HepG2 (cell line): ENCODE results near the gene KXD1. TPM values are rescaled to one million over a fixed set of nuclear protein-coding genes. Genes with fewer than 3 reads are reported as not detected.
A peak's percentile ranks its signal among the peaks of the same experiment; 100 is the strongest.

ENCODE experiments used
- CAMTA2 ChIP-seq: sonication (generic); formaldehyde crosslinking; IDR thresholded peaks from 2 replicates; pipeline ENCODE4 v1.4.0; 2020; ENCODE audit warnings: mild to moderate bottlenecking, missing genetic modification reagents, borderline replicate concordance
- FOXC1 ChIP-seq: sonication (generic); formaldehyde crosslinking; IDR thresholded peaks from 2 replicates; pipeline ENCODE4 v1.8.0; 2022; ENCODE audit warnings: mild to moderate bottlenecking, missing genetic modification reagents, borderline replicate concordance
- HOXA5 ChIP-seq: sonication (generic); formaldehyde crosslinking; IDR thresholded peaks from 2 replicates; pipeline ENCODE4 v1.4.0; 2020; ENCODE audit warnings: missing genetic modification reagents
- KLF12 ChIP-seq: sonication (generic); formaldehyde crosslinking; IDR thresholded peaks from 2 replicates; pipeline ENCODE4 v1.4.0; 2020; ENCODE audit warnings: missing genetic modification reagents, borderline replicate concordance
- SETDB1 ChIP-seq: sonication (generic); formaldehyde crosslinking; IDR thresholded peaks from 2 replicates; pipeline ENCODE4 v1.5.1; 2020; ENCODE audit warnings: missing genetic modification reagents, mild to moderate bottlenecking, borderline replicate concordance
- SNRNP70 ChIP-seq: fragments of 200-400 bp; formaldehyde crosslinking; IDR thresholded peaks from 2 replicates; pipeline ENCODE4 v1.6.1; 2017; ENCODE audit warnings: mild to moderate bottlenecking, low read depth, low read length, moderate library complexity
- SRSF9 ChIP-seq: fragments of 200-400 bp; formaldehyde crosslinking; IDR thresholded peaks from 2 replicates; pipeline ENCODE4 v1.6.1; 2018; ENCODE audit warnings: borderline replicate concordance, mild to moderate bottlenecking, low read depth, low read length; ENCODE audit not compliant: insufficient read depth, poor library complexity, severe bottlenecking
- TBL1XR1 ChIP-seq: fragments of 150-350 bp; IDR thresholded peaks from 2 replicates; pipeline ENCODE4 v1.6.1; 2014; ENCODE audit warnings: borderline replicate concordance, low read length; ENCODE audit not compliant: partially characterized antibody
- TBP ChIP-seq: sonication (generic); formaldehyde crosslinking; IDR thresholded peaks from 2 replicates; pipeline ENCODE4 v1.5.0; 2020; ENCODE audit warnings: missing genetic modification reagents
- TMF1 ChIP-seq: sonication (generic); formaldehyde crosslinking; IDR thresholded peaks from 2 replicates; pipeline ENCODE4 v1.8.1; 2022; ENCODE audit warnings: low read depth, missing genetic modification reagents
- ZMYM4 ChIP-seq: sonication (generic); formaldehyde crosslinking; IDR thresholded peaks from 2 replicates; pipeline ENCODE4 v1.8.1; 2023; ENCODE audit warnings: mild to moderate bottlenecking, missing genetic modification reagents
- ZNF251 ChIP-seq: sonication (generic); formaldehyde crosslinking; IDR thresholded peaks from 2 replicates; pipeline ENCODE4 v1.9.0; 2021; ENCODE audit warnings: mild to moderate bottlenecking, missing genetic modification reagents
- ZNF501 ChIP-seq: sonication (generic); formaldehyde crosslinking; IDR thresholded peaks from 2 replicates; pipeline ENCODE4 v1.5.1; 2020; ENCODE audit warnings: mild to moderate bottlenecking, moderate library complexity, missing genetic modification reagents
- ZNF740 ChIP-seq: sonication (generic); formaldehyde crosslinking; IDR thresholded peaks from 2 replicates; pipeline ENCODE4 v1.4.0; 2020; ENCODE audit warnings: missing genetic modification reagents
- ZNF766 ChIP-seq: sonication (generic); formaldehyde crosslinking; IDR thresholded peaks from 2 replicates; pipeline ENCODE4 v1.5.0; 2020; ENCODE audit warnings: missing genetic modification reagents, borderline replicate concordance
- ZSCAN5A ChIP-seq: sonication (generic); formaldehyde crosslinking; IDR thresholded peaks from 2 replicates; pipeline ENCODE4 v1.8.0; 2022; ENCODE audit warnings: mild to moderate bottlenecking, missing genetic modification reagents, borderline replicate concordance
- polyA plus RNA-seq, 8 experiments: library from polyadenylated mRNA; depleted of rRNA in 3 of 8; stranded (reverse) in 7 of 8; unstranded in 1 of 8; fragments of >200 nt; fragmentation: Illumina TruSeq in 4 of 8; extraction: Trizol in 4 of 8; gene quantifications; 2 replicates each; pipeline versions ENCODE4 v1.2.1 to v1.2.3, GENCODE V29; 2011 to 2016; ENCODE audit warnings: low read depth in 4 of 8, missing spikeins in 1 of 8, mixed read lengths in 1 of 8; ENCODE audit not compliant: insufficient read depth in 1 of 8
- total RNA-seq, 5 experiments: library from RNA; depleted of rRNA; stranded (reverse); fragments of >200 nt; fragmentation: Illumina TruSeq; extraction: Trizol; gene quantifications; 2 replicates each; pipeline ENCODE4 v1.2.3, GENCODE V29; 2016; ENCODE audit warnings: low read depth in 1 of 5
- TF ChIP-seq, protein P1 (sequence below): sonication (generic); formaldehyde crosslinking; IDR thresholded peaks from 2 replicates; pipeline ENCODE4 v1.4.0; 2020; ENCODE audit warnings: missing genetic modification reagents

KXD1 gene
- total and polyA plus RNA-seq, 2 of the 13 experiments (the other 11 are each of a cell fraction or from before 2014, with no cell fraction given), result 44.6 to 143 TPM

DNA sequence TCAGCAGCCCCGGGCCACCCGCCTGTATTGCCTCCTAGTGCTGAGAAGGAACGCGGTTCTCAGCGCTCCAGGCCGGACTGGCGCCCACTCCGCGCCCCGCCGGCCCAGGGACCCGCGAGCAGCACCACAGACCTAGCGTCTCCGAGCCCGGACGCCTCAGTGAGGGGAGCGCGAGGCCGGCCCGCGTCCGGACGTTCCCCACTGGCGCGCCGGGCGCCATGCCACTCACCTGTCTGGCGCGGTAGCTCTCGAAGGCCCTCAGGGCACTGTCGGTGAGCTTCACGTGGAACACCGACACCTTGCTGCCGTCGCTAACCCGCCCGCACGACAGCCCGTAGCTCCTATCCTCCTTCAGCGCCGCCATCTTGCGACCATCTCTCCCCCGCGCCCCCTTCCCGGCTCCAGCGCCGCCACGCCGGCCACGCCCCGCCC, 36.0 kb upstream of the KXD1 start, which contains the start of gene ELL (continued):
- TF ChIP-seq ZMYM4 (CRISPR knock-in tag) (no peak), TBL1XR1 (peak; percentile 31), SETDB1 (CRISPR knock-in tag) (no peak), ZNF251 (CRISPR knock-in tag) (no peak), SNRNP70 (no peak), ZNF766 (CRISPR knock-in tag) (peak; percentile 73; the same call in 1 of the 2 replicates), TMF1 (CRISPR knock-in tag) (0 out of 2 replicates have a peak, but pooled peaks have one; percentile 27), KLF12 (0 out of 2 replicates have a peak, but pooled peaks have one; percentile 27), FOXC1 (peak; percentile 89), HOXA5 (CRISPR knock-in tag) (0 out of 2 replicates have a peak, but pooled peaks have one; percentile 63), ZNF501 (CRISPR knock-in tag) (0 out of 2 replicates have a peak, but pooled peaks have one; percentile 6), ZNF740 (CRISPR knock-in tag) (peak; percentile 29; the same call in 1 of the 2 replicates), ZSCAN5A (CRISPR knock-in tag) (0 out of 2 replicates have a peak, but pooled peaks have one; percentile 12), CAMTA2 (CRISPR knock-in tag) (no peak), SRSF9 (no peak), TBP (CRISPR knock-in tag) (no peak)
- TF ChIP-seq, protein P1, sequence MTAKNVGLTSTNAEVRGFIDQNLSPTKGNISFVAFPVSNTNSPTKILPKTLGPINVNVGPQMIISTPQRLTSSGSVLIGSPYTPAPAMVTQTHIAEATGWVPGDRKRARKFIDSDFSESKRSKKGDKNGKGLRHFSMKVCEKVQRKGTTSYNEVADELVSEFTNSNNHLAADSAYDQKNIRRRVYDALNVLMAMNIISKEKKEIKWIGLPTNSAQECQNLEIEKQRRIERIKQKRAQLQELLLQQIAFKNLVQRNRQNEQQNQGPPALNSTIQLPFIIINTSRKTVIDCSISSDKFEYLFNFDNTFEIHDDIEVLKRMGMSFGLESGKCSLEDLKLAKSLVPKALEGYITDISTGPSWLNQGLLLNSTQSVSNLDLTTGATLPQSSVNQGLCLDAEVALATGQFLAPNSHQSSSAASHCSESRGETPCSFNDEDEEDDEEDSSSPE, result no peak
